Ramos (cell line): ENCODE data around the gene MEI4.

Experiments used
- in situ Hi-C: fragments of 300-500 bp; cut with MboI; formaldehyde crosslinking; loops from one replicate; pipeline ENCODE4 v1.14.3; 2022; ENCODE audit warnings: low sequenced_read_pairs; ENCODE audit not compliant: unreplicated experiment

The MEI4 gene

DNA sequence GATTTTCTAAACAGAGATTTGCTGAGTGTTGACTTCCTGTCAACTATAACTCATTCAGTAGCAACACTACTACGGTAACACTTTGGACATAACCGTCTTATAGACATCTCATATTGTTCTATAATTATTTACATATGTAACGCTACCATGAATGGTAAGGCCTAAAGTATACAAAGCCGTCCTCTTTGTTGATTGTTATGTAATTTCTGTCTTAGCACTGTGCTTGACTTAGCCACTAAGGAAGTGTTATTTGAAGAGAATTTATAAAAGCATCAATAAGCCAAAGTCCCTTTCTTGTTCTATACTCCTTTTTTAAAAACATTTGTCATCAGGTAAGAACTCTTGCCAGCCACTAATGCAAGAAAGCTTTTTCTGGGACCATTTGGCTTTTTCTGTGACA, 240.6 kb downstream of the MEI4 start:
- in situ Hi-C loops: no loop called here

DNA sequence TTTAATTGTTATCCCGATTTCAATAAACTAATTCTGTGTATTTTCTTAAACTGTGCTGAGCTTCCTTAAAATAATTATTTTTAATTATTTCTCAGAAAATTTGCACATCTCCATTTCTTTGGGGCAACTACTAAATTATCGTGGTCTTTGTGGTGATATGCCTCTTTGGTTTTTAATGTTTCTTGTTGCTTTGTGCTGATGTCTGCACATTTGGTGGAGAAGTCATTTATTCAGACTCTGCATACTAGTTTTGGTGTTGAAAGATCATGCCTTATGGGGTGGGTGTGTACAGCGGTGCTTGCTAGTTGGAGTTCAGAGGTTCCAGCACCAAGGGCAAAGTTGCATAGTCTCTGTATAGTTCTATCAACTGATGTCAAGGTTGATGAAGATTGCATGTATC, 253.2 kb downstream of the MEI4 start:
- in situ Hi-C loops: no loop called here

DNA sequence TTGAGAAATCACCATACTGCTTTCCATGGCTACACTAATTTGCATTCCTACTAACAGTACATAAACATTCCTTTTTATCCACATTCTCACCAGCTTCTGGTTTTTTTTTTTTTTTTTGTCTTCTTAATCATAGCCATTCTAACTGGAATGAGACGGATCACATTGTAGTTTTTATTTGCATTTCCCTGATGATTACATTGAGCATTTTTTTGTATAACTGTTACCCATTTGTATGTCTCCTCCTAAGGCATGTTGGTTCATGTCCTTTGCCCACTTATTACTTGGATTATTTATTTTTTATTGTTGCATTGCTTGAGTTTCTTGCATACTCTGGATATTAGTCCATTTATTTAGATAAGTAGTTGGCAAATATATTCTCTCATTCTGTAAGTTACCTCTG, 258.0 kb downstream of the MEI4 start:
- in situ Hi-C loops: no loop called here

DNA sequence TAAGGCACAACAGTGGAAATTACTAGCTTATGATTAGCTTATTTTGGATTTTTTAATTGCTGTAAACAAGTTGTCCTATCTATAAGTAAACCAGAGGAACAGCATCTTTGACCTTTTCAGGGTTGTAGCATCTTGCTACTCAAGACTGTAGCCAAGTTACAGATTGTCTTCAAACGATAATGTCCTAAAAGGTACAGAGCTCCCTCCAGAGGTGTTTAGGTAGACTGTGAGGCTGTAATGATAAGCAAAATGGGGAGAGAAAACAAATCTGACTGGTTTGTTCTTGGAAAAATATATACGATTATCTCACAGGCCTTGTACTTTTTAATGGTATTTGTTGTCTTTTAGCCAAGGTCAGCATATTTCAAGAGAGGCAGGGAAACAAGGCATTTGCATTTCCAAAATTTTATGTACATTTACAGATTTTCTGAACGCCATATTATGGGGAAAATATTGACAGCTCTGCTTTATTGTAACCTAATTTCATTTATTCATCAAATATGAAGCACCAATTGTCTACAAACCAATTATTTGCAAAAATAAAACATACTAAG, 273.4 kb downstream of the MEI4 start:
- in situ Hi-C loops: no loop called here

DNA sequence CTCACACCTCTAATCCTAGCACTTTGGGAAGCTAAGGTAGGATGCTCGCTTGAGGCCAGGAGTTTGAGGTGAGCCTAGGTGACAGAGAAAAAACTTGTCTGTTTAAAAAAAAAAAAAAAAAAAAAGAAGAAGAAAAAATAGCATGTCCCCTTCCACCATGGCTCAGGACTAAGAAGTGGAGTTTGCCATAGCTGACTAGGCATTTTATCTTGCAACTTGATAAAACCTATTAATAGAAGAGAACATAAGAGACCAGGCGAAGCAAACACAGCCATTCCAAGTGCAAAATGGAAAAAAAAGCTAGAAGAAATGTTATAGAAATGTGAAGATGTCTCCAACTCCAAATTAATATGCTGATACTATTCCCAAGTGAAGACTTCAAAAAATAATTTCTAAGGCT, 277.5 kb downstream of the MEI4 start:
- in situ Hi-C loops: no loop called here

DNA sequence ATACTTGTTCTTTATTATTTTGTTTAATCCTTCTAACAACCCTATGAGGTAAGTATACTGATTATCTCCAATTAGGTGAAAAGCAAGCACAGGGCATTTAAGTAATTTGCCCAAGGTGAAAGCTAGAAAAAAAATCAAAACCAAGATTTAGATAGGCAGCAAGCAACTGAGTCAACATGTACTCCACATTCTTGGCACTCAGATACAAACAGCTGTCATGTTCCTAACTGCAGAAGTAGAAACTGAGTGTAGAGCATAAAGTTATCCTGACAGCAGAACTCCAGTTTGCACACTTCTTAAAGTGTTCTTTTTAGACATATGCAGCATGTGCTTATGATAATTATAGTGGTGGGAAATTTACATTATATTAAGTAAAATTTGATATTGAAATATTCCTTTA, 278.1 kb downstream of the MEI4 start:
- in situ Hi-C loops: no loop called here

DNA sequence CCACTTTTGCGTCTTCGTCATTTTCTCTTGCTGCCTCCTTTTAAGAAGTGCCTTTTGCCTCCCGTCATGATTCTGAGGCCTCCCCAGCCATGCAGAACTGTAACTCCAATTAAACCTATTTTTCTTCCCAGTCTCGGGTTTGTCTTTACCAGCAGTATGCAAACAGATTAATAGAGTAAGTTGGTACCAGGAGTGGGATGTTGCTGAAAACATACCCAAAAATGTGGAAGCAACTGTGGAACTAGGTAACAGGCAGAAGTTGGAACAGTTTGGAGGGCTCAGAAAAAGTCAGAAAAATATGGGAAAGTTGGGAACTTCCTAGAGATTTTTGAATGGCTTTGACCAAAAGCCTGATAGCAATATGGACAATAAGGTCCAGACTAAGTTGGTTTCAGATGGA, 309.2 kb downstream of the MEI4 start:
- in situ Hi-C loops: no loop called here

DNA sequence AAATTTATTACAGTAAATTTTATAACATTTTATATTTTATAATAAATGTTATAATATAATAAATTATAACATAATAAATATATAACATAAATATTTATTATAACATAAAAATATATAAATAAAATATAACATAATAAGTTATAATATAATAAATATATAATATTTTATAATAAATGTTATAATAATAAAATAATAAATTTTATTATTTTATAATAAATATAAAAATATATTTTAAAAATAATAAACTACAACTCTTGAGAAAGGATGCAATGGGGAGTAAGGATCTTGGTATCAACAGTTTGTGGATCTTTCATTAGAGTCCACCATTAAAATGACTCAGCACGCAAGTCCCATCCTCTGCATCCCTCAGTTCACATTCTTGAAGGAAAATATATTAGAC, 312.6 kb downstream of the MEI4 start:
- in situ Hi-C loops: no loop called here

DNA sequence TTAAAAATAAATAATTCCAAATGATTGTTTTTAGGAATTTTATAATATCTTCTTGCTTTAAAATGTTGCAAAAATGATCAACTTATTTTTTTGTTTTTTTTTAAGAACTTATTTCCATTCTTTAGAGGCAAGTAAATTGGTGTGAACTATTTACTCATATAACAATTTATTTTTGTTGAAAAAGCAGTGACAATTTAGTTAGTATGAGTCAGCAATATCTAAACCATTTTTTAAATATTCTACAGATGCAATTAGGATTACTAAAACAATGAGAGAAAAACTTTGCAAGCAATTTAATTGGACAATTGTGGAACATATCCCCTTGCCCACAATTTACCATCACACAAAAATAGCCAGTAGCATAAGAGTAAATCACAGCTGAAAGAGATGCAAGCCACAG, 319.5 kb downstream of the MEI4 start:
- in situ Hi-C loops: no loop called here
